HepG2 (cell line): ENCODE results near the gene MRPL2.

Experiments used
- POLR2A ChIP-seq, 2 experiments: IDR thresholded peaks; 2 replicates each; pipeline ENCODE4 v1.6.1; 2011; ENCODE audit warnings: low read depth in 2 of 2, low read length in 2 of 2, mild to moderate bottlenecking in 1 of 2, moderate library complexity in 1 of 2; ENCODE audit not compliant: insufficient read depth in 1 of 2
- ZNF747 ChIP-seq: sonication (generic); formaldehyde crosslinking; IDR thresholded peaks from 2 replicates; pipeline ENCODE4 v1.8.1; 2023; ENCODE audit warnings: missing genetic modification reagents, mild to moderate bottlenecking, borderline replicate concordance
- TF ChIP-seq, protein P1 (sequence below): sonication (generic); formaldehyde crosslinking; IDR thresholded peaks from 2 replicates; pipeline ENCODE4 v1.4.0; 2020; ENCODE audit warnings: low read depth, missing genetic modification reagents

DNA sequence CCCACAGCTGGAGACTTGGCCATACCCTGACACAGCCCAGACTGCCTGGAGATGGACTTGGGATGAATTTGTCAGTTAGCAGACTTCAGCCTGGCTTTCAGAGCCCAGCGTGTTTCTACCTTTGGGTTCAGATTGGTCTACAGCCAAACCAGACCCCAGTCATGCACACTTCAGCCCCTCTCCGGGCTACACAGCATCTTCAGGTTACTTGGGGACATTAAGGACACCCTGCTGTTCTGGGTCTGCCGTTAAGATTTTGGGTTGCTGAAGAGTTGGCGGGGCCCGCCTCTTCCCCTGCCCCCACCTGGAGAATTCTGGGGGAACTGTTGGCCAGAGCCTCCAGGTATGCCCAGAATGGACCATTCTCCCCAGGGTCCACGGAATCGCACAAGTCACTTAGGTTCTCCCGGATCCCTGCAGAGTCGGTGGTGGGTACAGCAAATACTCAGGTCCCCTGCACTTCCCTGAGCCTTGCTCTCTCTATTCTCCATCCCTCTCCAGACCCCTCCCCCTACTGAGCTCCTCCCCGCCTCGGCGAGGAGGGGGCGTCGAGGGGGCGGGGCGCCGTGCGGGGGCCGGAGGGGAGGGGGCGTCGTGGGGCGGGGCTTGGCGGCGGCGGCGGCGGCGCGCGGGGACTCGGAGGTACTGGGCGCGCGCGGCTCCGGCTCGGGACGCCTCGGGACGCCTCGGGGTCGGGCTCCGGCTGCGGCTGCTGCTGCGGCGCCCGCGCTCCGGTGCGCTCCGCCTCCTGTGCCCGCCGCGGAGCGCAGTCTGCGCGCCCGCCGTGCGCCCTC lies 16.6 kb upstream of the MRPL2 start, which contains the start of gene PTK7:
- TF ChIP-seq POLR2A (IDR thresholded peaks at IDR 0.05; ENCODE audit: insufficient read depth in 1 of 2, low read depth in 2 of 2, low read length in 2 of 2), result peak in 1 of 2 experiments; percentile 74; a peak in 2 of 4 replicates
- TF ChIP-seq, protein P1, sequence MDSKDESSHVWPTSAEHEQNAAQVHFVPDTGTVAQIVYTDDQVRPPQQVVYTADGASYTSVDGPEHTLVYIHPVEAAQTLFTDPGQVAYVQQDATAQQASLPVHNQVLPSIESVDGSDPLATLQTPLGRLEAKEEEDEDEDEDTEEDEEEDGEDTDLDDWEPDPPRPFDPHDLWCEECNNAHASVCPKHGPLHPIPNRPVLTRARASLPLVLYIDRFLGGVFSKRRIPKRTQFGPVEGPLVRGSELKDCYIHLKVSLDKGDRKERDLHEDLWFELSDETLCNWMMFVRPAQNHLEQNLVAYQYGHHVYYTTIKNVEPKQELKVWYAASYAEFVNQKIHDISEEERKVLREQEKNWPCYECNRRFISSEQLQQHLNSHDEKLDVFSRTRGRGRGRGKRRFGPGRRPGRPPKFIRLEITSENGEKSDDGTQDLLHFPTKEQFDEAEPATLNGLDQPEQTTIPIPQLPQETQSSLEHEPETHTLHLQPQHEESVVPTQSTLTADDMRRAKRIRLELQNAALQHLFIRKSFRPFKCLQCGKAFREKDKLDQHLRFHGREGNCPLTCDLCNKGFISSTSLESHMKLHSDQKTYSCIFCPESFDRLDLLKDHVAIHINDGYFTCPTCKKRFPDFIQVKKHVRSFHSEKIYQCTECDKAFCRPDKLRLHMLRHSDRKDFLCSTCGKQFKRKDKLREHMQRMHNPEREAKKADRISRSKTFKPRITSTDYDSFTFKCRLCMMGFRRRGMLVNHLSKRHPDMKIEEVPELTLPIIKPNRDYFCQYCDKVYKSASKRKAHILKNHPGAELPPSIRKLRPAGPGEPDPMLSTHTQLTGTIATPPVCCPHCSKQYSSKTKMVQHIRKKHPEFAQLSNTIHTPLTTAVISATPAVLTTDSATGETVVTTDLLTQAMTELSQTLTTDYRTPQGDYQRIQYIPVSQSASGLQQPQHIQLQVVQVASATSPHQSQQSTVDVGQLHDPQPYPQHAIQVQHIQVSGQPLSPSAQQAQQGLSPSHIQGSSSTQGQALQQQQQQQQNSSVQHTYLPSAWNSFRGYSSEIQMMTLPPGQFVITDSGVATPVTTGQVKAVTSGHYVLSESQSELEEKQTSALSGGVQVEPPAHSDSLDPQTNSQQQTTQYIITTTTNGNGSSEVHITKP (CRISPR knock-in tag), result no peak
- no peak for TF ChIP-seq ZNF747 (CRISPR knock-in tag)
